ENCODE results near the gene FNDC3B. TPM values are rescaled to one million over a fixed set of nuclear protein-coding genes. Genes with fewer than 3 reads are reported as not detected.
"Not testable (repeated sequence)": the region's sequence is repeated elsewhere in the genome, so short reads cannot be mapped to it uniquely, and the experiment has no call there.

The FNDC3B gene
- total RNA-seq, 1 donor: 221 TPM

DNA sequence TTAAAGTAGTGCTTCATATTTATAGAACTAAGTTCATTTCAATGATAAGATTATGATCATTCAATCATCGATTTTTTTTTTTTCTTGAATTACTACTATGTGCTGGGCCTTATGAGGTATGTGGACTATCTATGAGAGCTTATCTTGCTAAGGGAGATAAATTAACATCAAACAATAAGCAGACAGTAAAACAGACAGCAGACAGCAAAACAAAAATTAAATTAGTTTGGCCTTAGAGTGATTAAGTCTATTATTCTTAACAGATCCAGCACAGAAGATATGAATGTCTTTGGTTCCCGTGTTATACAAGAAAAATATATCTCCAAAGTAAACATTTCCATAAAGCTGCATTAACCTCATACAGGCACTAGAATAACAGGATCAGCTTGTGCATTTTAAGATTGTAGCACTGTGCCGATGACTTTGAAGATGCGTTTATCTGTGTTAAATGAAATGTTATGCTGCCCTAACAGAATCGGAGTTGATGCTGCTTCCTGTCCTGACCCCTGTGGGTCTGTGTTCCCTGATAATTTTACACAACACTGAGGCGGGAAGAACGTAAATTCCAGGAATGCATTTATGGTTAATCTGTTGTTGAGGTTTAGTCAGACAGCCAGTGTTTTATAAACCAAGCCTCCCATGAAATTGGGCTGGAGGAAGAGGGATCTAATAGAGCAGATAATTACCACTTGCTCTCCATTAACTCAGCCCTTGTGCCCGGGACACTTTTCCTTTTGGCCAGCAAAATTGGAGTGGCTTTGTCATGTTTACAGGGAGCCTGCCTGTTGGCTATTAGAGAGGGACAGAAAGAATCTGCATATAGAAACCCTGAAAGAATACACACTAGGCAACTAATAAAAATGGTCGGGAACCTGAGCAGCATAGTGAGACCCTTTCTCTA lies 328.1 kb downstream of the FNDC3B start:
- DNase-seq (ENCODE audit: low read depth): peak; percentile 93
- H3K4me3 ChIP-seq (ENCODE audit: low read depth, low read length): no peak overlapping the region
- TF ChIP-seq, protein P1, sequence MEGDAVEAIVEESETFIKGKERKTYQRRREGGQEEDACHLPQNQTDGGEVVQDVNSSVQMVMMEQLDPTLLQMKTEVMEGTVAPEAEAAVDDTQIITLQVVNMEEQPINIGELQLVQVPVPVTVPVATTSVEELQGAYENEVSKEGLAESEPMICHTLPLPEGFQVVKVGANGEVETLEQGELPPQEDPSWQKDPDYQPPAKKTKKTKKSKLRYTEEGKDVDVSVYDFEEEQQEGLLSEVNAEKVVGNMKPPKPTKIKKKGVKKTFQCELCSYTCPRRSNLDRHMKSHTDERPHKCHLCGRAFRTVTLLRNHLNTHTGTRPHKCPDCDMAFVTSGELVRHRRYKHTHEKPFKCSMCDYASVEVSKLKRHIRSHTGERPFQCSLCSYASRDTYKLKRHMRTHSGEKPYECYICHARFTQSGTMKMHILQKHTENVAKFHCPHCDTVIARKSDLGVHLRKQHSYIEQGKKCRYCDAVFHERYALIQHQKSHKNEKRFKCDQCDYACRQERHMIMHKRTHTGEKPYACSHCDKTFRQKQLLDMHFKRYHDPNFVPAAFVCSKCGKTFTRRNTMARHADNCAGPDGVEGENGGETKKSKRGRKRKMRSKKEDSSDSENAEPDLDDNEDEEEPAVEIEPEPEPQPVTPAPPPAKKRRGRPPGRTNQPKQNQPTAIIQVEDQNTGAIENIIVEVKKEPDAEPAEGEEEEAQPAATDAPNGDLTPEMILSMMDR (IDR thresholded peaks at IDR 0.05; ENCODE audit: insufficient read depth, low read depth, low read length): no peak

DNA sequence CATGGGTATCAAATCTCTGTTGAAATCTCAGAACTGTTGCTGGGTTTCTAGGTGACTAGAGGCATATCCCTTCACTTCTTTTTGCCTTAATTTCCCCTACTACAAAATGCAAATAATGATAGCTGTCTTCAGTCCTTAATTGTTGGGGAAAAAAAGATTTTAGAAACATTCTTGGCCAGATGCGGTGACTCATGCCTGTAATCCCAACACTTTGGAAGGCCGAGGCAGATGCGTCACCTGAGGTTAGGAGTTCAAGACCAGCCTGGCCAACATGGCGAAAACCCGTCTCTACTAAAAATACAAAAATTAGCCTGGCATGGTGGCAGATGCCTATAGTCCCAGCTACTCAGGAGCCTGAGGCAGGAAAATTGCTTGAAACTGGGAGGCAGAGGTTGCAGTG lies 329.2 kb downstream of the FNDC3B start:
- not testable (repeated sequence) for H3K4me3 ChIP-seq (ENCODE audit: low read depth, low read length)
- peak; percentile 40 for DNase-seq (ENCODE audit: low read depth)

DNA sequence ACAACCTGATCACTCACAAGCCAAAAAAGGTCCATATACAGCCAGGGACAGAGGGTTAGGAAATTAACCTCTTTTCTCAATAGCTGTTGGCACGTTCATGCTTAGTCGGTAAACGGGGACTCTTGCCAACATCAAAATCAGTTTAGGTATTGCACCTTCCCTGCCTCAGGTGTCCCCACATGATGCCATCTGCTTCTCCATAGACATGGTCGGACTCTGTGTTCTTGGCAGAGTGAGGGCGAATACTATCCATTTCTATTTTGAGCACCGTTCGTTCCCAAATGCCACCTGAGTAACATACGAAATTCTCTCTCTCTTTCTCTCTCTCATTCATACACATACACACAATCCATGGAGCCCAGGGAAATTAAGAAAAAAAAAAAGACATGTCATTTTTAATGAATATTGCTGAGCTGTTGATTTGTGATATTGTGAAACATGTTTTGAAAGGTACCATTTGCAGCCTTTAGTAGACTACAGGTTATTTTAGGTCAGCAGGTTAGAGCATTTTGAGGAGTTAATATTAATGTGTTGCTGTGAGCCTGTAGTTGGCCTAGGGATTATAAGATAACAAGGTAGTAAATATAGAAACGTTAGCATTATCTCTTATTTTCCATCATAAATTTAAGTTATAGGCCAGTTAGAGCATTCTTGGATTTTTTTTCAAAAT lies 330.3 kb downstream of the FNDC3B start:
- DNase-seq (ENCODE audit: low read depth): no peak
- TF ChIP-seq, protein P1 (IDR thresholded peaks at IDR 0.05; ENCODE audit: insufficient read depth, low read depth, low read length): no peak
- no peak overlapping the region for H3K4me3 ChIP-seq (ENCODE audit: low read depth, low read length)

DNA sequence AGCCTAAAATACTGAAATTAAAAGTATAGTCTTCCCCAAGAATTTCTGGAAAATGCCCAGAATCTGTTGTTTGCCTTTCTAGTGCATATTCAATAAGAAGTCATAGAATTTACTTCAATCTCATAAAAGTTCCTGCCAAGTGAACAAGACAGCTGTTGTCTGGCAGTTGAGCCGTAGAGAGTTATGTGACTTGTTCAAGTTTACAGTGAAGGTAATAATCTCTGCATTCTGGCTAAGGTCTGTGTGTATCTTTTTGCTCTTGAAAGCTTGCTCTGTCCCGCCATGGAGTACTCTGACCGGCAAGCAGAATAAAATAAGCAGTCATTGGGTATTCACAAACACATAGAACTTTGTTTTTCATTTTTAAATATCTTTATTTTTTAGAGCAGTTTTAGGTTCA lies 331.0 kb downstream of the FNDC3B start:
- no peak for DNase-seq (ENCODE audit: low read depth)
- TF ChIP-seq, protein P1 (IDR thresholded peaks at IDR 0.05; ENCODE audit: insufficient read depth, low read depth, low read length): no peak

DNA sequence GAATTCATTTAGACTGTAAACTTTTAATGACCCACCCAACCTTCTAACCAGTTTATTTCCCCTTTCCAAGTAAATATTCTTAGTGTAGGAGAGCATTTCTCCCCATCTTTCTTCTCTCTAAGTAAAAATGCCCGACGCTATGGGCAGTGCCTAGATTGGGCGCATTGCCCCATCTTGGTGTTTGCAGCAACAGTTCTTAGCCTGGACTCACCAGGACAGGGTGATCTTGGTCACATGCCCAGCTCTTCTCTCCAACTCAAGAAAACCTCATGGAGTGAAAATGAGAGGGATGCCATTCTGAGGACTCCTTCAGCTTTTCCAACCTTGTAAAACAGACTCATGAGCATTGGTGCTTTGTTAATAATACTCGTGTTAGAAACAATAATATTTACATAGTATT lies 332.2 kb downstream of the FNDC3B start:
- H3K4me3 ChIP-seq (ENCODE audit: low read depth, low read length): no peak overlapping the region
- TF ChIP-seq, protein P1 (IDR thresholded peaks at IDR 0.05; ENCODE audit: insufficient read depth, low read depth, low read length): no peak
- DNase-seq (ENCODE audit: low read depth): no peak

More for the DNA sequence above, 331.0 kb downstream of the FNDC3B start:
- H3K4me3 ChIP-seq (ENCODE audit: low read depth, low read length): no peak overlapping the region

DNA sequence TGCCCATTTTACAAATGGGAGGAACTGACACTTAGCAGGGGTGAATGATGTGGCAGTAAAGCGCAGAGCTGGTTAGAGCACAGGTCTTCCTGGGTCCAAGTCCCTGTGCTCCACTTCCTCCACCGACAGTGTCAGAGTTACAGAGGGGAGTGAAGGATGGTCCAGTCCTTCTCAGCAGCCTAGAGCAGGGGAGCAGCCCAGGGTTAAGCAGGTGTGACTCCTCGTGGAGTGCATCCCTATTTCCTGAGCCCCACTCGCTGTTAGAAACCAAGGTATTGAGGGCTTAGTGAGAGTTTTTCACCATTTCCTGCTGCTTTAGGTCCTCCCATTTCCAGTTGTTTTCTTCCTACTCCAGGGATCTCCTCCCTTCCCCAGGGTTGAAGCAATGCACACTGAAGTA lies 333.5 kb downstream of the FNDC3B start:
- TF ChIP-seq, protein P1 (IDR thresholded peaks at IDR 0.05; ENCODE audit: insufficient read depth, low read depth, low read length): no peak
- H3K4me3 ChIP-seq (ENCODE audit: low read depth, low read length): no peak overlapping the region
- no peak for DNase-seq (ENCODE audit: low read depth)

DNA sequence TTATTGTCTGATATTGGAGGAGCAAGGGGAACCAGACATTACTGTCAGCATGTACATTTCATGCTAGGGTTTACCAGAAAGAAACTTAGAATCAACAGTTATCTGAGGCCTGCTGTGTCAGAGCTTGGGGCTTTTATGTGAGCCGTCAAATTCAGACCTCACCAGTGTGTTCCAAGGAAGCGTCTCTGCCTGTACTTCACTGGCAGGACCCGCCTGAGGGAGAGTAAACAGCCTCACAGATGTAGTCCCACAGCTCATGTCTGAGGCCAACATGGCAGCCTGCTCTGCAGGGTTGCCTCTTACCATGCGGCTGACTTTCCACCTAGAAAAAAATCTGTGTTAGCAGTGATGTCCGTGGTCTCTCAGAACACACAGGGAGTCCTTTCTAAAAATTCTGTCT lies 334.5 kb downstream of the FNDC3B start:
- TF ChIP-seq, protein P1 (IDR thresholded peaks at IDR 0.05; ENCODE audit: insufficient read depth, low read depth, low read length): no peak
- H3K4me3 ChIP-seq (ENCODE audit: low read depth, low read length): no peak overlapping the region
- DNase-seq (ENCODE audit: low read depth): no peak
